Measurements from ENCODE around the gene IGSF9. TPM values are rescaled to one million over a fixed set of nuclear protein-coding genes. Genes with fewer than 3 reads are reported as not detected.

The IGSF9 gene
- total and polyA plus RNA-seq, 2 of the 4 experiments (the other 2 are of a cell fraction), result 0.05 TPM; not detected in 1

DNA sequence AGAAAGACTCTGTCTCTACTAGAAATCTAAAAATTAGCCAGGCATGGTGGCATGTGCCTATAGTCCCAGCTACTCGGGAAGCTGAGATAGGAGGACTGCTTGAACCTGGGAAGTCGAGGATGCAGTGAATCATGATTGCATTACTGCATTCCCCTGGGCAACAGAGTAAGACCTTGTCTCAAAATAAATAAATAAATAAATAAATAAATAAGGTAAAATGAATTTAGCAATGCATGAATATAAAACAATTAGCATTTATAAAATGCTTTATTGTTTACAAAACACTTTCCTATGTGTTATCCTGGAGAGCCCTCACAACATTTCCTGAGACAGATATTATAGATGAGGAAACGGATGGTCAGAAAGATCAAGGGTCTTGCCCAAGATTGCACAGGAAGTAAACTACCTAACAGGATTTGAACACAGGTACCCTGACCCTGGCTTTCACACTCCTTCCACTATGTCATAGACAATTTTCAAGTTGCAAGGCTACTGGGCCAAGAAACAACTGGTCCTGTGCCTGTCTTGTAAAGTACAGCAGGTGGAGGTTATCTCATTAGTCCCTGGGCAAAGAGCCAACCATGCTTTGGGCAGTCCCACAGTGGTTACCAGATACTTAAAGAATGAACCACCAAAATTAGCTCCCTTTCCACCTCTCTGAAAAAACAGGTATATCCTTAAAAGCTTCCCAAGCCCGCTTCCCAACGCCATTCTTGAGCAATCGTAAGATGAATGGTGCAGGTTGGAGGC is 67.5 kb downstream of the IGSF9 start:
- H3K9ac ChIP-seq (ENCODE audit: low read depth, low read length), result no peak overlapping the region
- no peaks in the 10 kb centered on the region for H3K36me3 ChIP-seq (ENCODE audit: control insufficient read depth, insufficient read depth, low read length)
- TF ChIP-seq RFX5 (IDR thresholded peaks at IDR 0.05; ENCODE audit: low read depth, low read length) (no peak), CHD1 (IDR thresholded peaks at IDR 0.05; ENCODE audit: low read depth, low read length) (no peak)
- TF ChIP-seq, protein P1, sequence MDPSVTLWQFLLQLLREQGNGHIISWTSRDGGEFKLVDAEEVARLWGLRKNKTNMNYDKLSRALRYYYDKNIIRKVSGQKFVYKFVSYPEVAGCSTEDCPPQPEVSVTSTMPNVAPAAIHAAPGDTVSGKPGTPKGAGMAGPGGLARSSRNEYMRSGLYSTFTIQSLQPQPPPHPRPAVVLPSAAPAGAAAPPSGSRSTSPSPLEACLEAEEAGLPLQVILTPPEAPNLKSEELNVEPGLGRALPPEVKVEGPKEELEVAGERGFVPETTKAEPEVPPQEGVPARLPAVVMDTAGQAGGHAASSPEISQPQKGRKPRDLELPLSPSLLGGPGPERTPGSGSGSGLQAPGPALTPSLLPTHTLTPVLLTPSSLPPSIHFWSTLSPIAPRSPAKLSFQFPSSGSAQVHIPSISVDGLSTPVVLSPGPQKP (IDR thresholded peaks at IDR 0.05; ENCODE audit: borderline replicate concordance, low read depth, low read length), result no peak
- no peak overlapping the region for H3K14ac ChIP-seq (replicated peaks; ENCODE audit: low read depth, low read length)
- no peak overlapping the region for H3K56ac ChIP-seq (ENCODE audit: extremely low read depth, insufficient read depth, low read length)
- no peak overlapping the region for H3K4me2 ChIP-seq (ENCODE audit: low read depth, low read length)
- H4K5ac ChIP-seq (ENCODE audit: low read depth, low read length), result no peak overlapping the region
- no peak for ATAC-seq (ENCODE audit: low read depth)
- dilution Hi-C loops (cut with HindIII; ENCODE audit: low sequenced_read_pairs, unreplicated experiment), result loop anchor here (25.0 kb wide), 1 partner anchor 91 kb away; the partner anchor contains the start of gene DUSP23
- no TSS peak for BruUV-seq (replicated peaks)
- no peak overlapping the region for H2AFZ ChIP-seq (replicated peaks; ENCODE audit: low read length, poor library complexity)
- H4K20me1 ChIP-seq (ENCODE audit: insufficient read depth, low read length), result no peaks in the 10 kb centered on the region
- H3K23ac ChIP-seq (ENCODE audit: low read depth, low read length), result no peak overlapping the region
- no peaks in the 10 kb centered on the region for H3K9me3 ChIP-seq (ENCODE audit: control insufficient read depth, insufficient read depth, low read length)
- DNase-seq, result no peak
- H2BK120ac ChIP-seq (ENCODE audit: low read depth, low read length), result no peak overlapping the region
- H3K18ac ChIP-seq (ENCODE audit: low read depth, low read length), result no peak overlapping the region
- WGBS, 2 experiments (ENCODE audit: extremely low coverage in 2 of 2, insufficient read length in 1 of 2), result no CpG with 5 or more reads among the region's 6 CpGs
- no peaks in the 10 kb centered on the region for H3K27me3 ChIP-seq (ENCODE audit: control insufficient read depth, insufficient read depth, low read length)
- H2AK9ac ChIP-seq (replicated peaks; ENCODE audit: low read depth, low read length, poor library complexity), result no peak overlapping the region
- no peak overlapping the region for H2AK5ac ChIP-seq (ENCODE audit: low read depth, low read length)
- intact Hi-C loops (cut with micrococcal nuclease), result no loop called here
- CTCF ChIA-PET, result no interaction called here
- H4K8ac ChIP-seq (ENCODE audit: low read depth in 2 of 2, low read length in 2 of 2), result no peak overlapping the region
- H2BK5ac ChIP-seq (ENCODE audit: low read depth, low read length, poor library complexity, severe bottlenecking), result no peak overlapping the region
- no peak overlapping the region for H4K91ac ChIP-seq (ENCODE audit: insufficient read depth, low read depth, low read length)
- peaks cover 17% of the 10 kb centered on the region for H3K9me1 ChIP-seq (ENCODE audit: insufficient read depth, low read length)
- no peaks in the 10 kb centered on the region for H3K79me1 ChIP-seq (ENCODE audit: low read depth in 1 of 2, low read length in 2 of 2)
- no peak overlapping the region for H3K4me3 ChIP-seq (ENCODE audit: insufficient read depth, low read depth, low read length)
- in situ Hi-C loops (cut with MboI; ENCODE audit: low sequenced_read_pairs), result loop anchor here (25.0 kb wide), 1 partner anchor 666 kb away; the partner anchor contains the start of gene ACKR1
- no peak overlapping the region for H2BK15ac ChIP-seq (ENCODE audit: low read depth, low read length)
- H2BK20ac ChIP-seq (ENCODE audit: low read depth, low read length), result no peak overlapping the region
- H3K4ac ChIP-seq (ENCODE audit: low read depth, low read length), result no peak overlapping the region
- H3K27ac ChIP-seq (ENCODE audit: insufficient read depth, low read length), result no peak overlapping the region
- POLR2A ChIA-PET (ENCODE audit: unreplicated experiment), result no interaction called here
- peaks cover 15% of the 10 kb centered on the region for H3K4me1 ChIP-seq (ENCODE audit: control insufficient read depth, insufficient read depth, low read length)

Small RNA genes within 50 kb of the gene (microRNA-seq; reads per million reads assigned to microRNA genes)
- gene MIR4259 (ENCODE audit: insufficient read depth in 1 of 2, insufficient read length in 1 of 2, unreplicated experiment in 1 of 2), result 0 reads per million in 2 experiments

Small RNA genes within 50 kb of the gene (small RNA-seq; reads per million reads assigned to genes)
- gene MIR4259, result 0 reads per million in 5 experiments

Other genes with a start within 250 kb of the IGSF9 start
- not detected in 2 replicates for gene CRP, start 231.0 kb downstream of the IGSF9 start, total RNA-seq (2012; rRNA removed)
- not detected in 2 replicates for gene CRP, start 231.0 kb downstream of the IGSF9 start, polyA plus RNA-seq (2012; rRNA removed)
- gene DUSP23, start 164.7 kb downstream of the IGSF9 start, total RNA-seq (2012; rRNA removed), result 4.1 and 4.2 TPM in 2 replicates
- 12.9 and 16.2 TPM in 2 replicates for gene DUSP23, start 164.7 kb downstream of the IGSF9 start, polyA plus RNA-seq (2012; rRNA removed)
- not detected in 2 replicates for gene FCRL6, start 143.3 kb downstream of the IGSF9 start, total RNA-seq (2012; rRNA removed)
- not detected in 2 replicates for gene FCRL6, start 143.3 kb downstream of the IGSF9 start, polyA plus RNA-seq (2012; rRNA removed)
- gene SLAMF8, start 118.7 kb downstream of the IGSF9 start, total RNA-seq (2012; rRNA removed), result not detected in 2 replicates
- gene SLAMF8, start 118.7 kb downstream of the IGSF9 start, polyA plus RNA-seq (2012; rRNA removed), result 0.04 and 0.07 TPM in 2 replicates
- gene VSIG8, start 83.0 kb downstream of the IGSF9 start, total RNA-seq (2012; rRNA removed), result not detected in 2 replicates
- gene VSIG8, start 83.0 kb downstream of the IGSF9 start, polyA plus RNA-seq (2012; rRNA removed), result not detected in 2 replicates
- 0.56 and 0.72 TPM in 2 replicates for gene CFAP45, start 45.4 kb downstream of the IGSF9 start, total RNA-seq (2012; rRNA removed)
- gene CFAP45, start 45.4 kb downstream of the IGSF9 start, polyA plus RNA-seq (2012; rRNA removed), result 0.51 and 0.55 TPM in 2 replicates
- 365 and 440 TPM in 2 replicates for gene TAGLN2, start 20.1 kb downstream of the IGSF9 start, total RNA-seq (2012; rRNA removed)
- 634 and 646 TPM in 2 replicates for gene TAGLN2, start 20.1 kb downstream of the IGSF9 start, polyA plus RNA-seq (2012; rRNA removed)
- 0.18 and 0.28 TPM in 2 replicates for gene SLAMF9, start 8.6 kb upstream of the IGSF9 start, total RNA-seq (2012; rRNA removed)
- gene SLAMF9, start 8.6 kb upstream of the IGSF9 start, polyA plus RNA-seq (2012; rRNA removed), result 0.27 and 0.67 TPM in 2 replicates
- 2.9 and 4.4 TPM in 2 replicates for gene PIGM, start 86.4 kb upstream of the IGSF9 start, total RNA-seq (2012; rRNA removed)
- 2.8 and 2.9 TPM in 2 replicates for gene PIGM, start 86.4 kb upstream of the IGSF9 start, polyA plus RNA-seq (2012; rRNA removed)
- not detected in 2 replicates for gene KCNJ10, start 124.5 kb upstream of the IGSF9 start, total RNA-seq (2012; rRNA removed)
- gene KCNJ10, start 124.5 kb upstream of the IGSF9 start, polyA plus RNA-seq (2012; rRNA removed), result not detected in 2 replicates
- gene KCNJ9, start 135.9 kb upstream of the IGSF9 start, total RNA-seq (2012; rRNA removed), result not detected in 2 replicates
- gene KCNJ9, start 135.9 kb upstream of the IGSF9 start, polyA plus RNA-seq (2012; rRNA removed), result not detected in 2 replicates
- 7.5 and 8.8 TPM in 2 replicates for gene IGSF8, start 153.0 kb upstream of the IGSF9 start, total RNA-seq (2012; rRNA removed)
- 25.2 and 26.3 TPM in 2 replicates for gene IGSF8, start 153.0 kb upstream of the IGSF9 start, polyA plus RNA-seq (2012; rRNA removed)
- gene ATP1A2, start 170.1 kb upstream of the IGSF9 start, total RNA-seq (2012; rRNA removed), result under 0.01 and 0.28 TPM in 2 replicates
- gene ATP1A2, start 170.1 kb upstream of the IGSF9 start, polyA plus RNA-seq (2012; rRNA removed), result 0.14 and 0.15 TPM in 2 replicates
- not detected in 2 replicates for gene ATP1A4, start 206.0 kb upstream of the IGSF9 start, total RNA-seq (2012; rRNA removed)
- not detected in 2 replicates for gene ATP1A4, start 206.0 kb upstream of the IGSF9 start, polyA plus RNA-seq (2012; rRNA removed)
- 0.18 TPM in 1 of 2 replicates, not detected in the other for gene CASQ1, start 245.0 kb upstream of the IGSF9 start, total RNA-seq (2012; rRNA removed)
- gene CASQ1, start 245.0 kb upstream of the IGSF9 start, polyA plus RNA-seq (2012; rRNA removed), result 0.10 and 0.21 TPM in 2 replicates

Data from IMR-90 (cell line).